ENCODE measurements around the gene POLR2I. TPM values are rescaled to one million over a fixed set of nuclear protein-coding genes. Genes with fewer than 3 reads are reported as not detected.
A peak's percentile ranks its signal among the peaks of the same experiment; 100 is the strongest.

Gene POLR2I
- total RNA-seq, 1 donor from 2014 or later = 85.8 TPM

DNA sequence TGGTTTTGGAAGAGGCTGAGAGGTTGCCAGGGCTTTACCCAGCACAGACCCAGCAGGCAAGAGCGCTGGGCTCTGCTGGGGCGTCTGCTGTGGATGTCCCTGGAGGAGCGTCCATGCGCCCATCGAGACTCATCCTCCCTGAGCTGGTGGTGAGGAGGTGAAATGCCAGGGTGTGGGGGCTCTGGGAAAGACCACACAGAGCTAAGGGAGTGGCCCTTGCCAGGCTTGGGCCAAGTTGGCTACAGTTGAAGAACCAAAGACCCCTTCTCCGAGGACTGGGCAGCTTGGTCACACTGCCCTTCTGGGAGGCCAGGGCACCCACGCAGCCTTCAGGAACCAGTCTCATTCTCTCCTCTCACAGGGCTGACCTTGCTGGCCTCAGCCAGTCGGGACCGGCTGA, 28.3 kb downstream of the POLR2I start:
- no peak for DNase-seq (ENCODE audit: low spot score, unreplicated experiment)
- H3K27me3 Mint-ChIP-seq = no peaks in the 10 kb centered on the region
- H3K4me3 Mint-ChIP-seq (ENCODE audit: low read depth) = no peak overlapping the region
- H3K9me3 Mint-ChIP-seq (ENCODE audit: low read depth) = no peaks in the 10 kb centered on the region
- no peaks in the 10 kb centered on the region for H3K4me1 Mint-ChIP-seq (ENCODE audit: low read depth)
- TF ChIP-seq, protein P1, sequence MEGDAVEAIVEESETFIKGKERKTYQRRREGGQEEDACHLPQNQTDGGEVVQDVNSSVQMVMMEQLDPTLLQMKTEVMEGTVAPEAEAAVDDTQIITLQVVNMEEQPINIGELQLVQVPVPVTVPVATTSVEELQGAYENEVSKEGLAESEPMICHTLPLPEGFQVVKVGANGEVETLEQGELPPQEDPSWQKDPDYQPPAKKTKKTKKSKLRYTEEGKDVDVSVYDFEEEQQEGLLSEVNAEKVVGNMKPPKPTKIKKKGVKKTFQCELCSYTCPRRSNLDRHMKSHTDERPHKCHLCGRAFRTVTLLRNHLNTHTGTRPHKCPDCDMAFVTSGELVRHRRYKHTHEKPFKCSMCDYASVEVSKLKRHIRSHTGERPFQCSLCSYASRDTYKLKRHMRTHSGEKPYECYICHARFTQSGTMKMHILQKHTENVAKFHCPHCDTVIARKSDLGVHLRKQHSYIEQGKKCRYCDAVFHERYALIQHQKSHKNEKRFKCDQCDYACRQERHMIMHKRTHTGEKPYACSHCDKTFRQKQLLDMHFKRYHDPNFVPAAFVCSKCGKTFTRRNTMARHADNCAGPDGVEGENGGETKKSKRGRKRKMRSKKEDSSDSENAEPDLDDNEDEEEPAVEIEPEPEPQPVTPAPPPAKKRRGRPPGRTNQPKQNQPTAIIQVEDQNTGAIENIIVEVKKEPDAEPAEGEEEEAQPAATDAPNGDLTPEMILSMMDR (IDR thresholded peaks at IDR 0.05; ENCODE audit: unreplicated experiment) = no peak
- H3K36me3 Mint-ChIP-seq (ENCODE audit: insufficient read depth) = peaks cover 4% of the 10 kb centered on the region
- H3K27ac Mint-ChIP-seq = no peak overlapping the region

DNA sequence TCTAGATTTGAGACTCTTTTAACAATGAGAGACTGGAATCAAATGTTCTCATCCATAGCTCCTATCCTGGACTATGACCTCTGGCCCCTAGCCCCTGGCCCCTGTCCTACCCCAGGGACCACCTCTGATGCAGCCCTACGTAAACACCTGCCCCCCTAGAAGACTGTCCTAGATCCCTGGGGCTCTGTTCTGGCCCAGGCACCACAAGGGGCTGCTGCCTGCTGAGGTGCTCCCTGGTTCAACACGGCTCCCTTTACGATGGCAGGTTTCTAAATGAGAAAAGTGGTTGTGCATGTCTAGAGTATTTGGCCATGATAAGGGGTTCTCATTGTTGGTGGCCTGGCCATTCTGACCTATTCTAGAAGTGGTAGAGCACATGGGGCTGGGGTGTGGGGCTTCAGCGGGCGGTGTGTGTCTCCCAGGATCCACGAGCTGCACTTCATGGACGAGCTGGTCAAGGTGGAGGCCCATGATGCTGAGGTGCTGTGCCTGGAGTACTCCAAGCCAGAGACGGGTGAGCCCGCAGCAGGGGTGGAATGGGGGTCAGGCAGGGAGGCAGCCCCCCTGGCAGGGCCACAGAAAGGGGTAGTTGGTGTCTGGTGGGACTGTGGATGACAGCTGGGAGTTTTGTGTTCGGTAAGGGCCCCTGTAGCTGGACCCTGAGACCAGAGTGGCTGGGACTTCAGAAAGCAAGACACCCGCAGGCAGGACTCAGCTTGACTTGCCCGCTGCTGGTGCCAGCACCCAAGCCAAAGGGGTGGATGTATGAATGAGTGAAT, 30.3 kb downstream of the POLR2I start:
- no peak for DNase-seq (ENCODE audit: low spot score, unreplicated experiment)
- Mint-ChIP-seq H3K4me1 (ENCODE audit: low read depth) (no peaks in the 10 kb centered on the region), H3K4me3 (ENCODE audit: low read depth) (no peak overlapping the region), H3K9me3 (ENCODE audit: low read depth) (no peaks in the 10 kb centered on the region), H3K36me3 (ENCODE audit: insufficient read depth) (peaks cover 4% of the 10 kb centered on the region), H3K27ac (no peak overlapping the region), H3K27me3 (no peaks in the 10 kb centered on the region)
- TF ChIP-seq, protein P1 (IDR thresholded peaks at IDR 0.05; ENCODE audit: unreplicated experiment) = no peak

DNA sequence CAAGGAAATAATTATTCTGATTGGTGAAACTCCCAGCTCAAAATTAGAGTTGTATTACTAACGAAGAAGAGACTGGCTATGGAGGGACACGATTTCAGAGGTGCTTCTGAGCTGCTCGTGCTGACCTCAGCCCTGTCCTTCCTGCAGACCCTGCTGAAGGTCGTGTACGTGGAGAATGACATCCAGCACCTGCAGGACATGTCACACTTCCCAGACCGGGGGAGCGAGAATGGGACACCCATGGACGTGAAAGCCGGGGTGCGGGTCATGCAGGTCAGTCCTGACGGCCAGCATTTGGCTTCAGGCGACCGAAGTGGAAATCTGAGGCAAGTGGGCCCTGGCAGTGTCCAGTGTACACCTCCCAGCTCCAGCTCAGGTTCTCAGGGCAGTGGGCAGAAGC, 31.8 kb downstream of the POLR2I start:
- H3K27ac Mint-ChIP-seq = no peak overlapping the region
- H3K4me3 Mint-ChIP-seq (ENCODE audit: low read depth) = no peak overlapping the region
- DNase-seq (ENCODE audit: low spot score, unreplicated experiment) = no peak
- peaks cover 4% of the 10 kb centered on the region for H3K36me3 Mint-ChIP-seq (ENCODE audit: insufficient read depth)
- H3K9me3 Mint-ChIP-seq (ENCODE audit: low read depth) = no peaks in the 10 kb centered on the region
- H3K27me3 Mint-ChIP-seq = no peaks in the 10 kb centered on the region
- H3K4me1 Mint-ChIP-seq (ENCODE audit: low read depth) = no peaks in the 10 kb centered on the region
- TF ChIP-seq, protein P1 (IDR thresholded peaks at IDR 0.05; ENCODE audit: unreplicated experiment) = no peak

DNA sequence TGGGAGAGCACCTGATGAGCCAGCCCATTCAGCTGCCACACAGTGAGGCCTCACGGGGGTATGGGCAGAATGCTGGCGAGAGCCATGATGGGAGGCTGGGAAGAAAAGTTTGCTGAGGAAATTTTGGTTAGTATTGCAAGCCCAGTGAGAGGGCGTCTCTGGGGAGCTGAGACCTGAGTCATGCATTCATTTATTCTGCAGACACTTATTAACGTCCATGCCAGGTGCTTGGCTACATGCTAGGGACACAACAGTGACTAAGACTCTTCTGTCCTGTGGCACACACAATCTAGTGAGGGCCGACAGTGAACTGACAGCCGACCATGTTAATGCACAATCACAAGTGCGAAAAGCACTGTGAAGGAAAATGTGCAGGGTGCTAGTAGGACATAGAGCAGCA, 32.8 kb downstream of the POLR2I start:
- Mint-ChIP-seq H3K27me3 (no peaks in the 10 kb centered on the region), H3K36me3 (ENCODE audit: insufficient read depth) (peaks cover 4% of the 10 kb centered on the region), H3K4me1 (ENCODE audit: low read depth) (no peaks in the 10 kb centered on the region), H3K4me3 (ENCODE audit: low read depth) (no peak overlapping the region), H3K9me3 (ENCODE audit: low read depth) (no peaks in the 10 kb centered on the region), H3K27ac (no peak overlapping the region)
- no peak for DNase-seq (ENCODE audit: low spot score, unreplicated experiment)
- TF ChIP-seq, protein P1 (IDR thresholded peaks at IDR 0.05; ENCODE audit: unreplicated experiment) = no peak

DNA sequence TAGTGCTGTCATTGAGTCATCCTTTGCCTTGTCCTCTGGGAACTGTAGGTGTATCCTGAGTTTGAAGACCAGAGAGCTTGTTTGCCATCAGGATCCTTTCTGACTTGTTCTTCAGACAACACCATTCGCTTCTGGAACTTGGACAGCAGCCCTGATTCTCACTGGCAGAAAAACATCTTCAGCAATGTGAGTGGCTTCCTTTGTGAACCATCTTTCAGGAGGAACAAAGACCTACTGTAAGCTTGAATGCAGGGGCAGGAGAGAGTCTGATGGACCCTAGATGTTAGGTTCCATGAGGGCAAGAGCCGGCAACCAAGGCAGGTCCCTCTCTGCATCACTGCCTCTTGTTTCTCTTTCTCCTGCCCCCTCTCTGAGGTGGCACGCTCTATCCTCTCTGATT, 33.3 kb downstream of the POLR2I start:
- no peak for DNase-seq (ENCODE audit: low spot score, unreplicated experiment)
- TF ChIP-seq, protein P1 (IDR thresholded peaks at IDR 0.05; ENCODE audit: unreplicated experiment) = no peak
- H3K27me3 Mint-ChIP-seq = no peaks in the 10 kb centered on the region
- H3K9me3 Mint-ChIP-seq (ENCODE audit: low read depth) = no peaks in the 10 kb centered on the region
- H3K4me3 Mint-ChIP-seq (ENCODE audit: low read depth) = no peak overlapping the region
- H3K36me3 Mint-ChIP-seq (ENCODE audit: insufficient read depth) = peaks cover 4% of the 10 kb centered on the region
- H3K27ac Mint-ChIP-seq = peak overlapping the region; percentile 56
- no peaks in the 10 kb centered on the region for H3K4me1 Mint-ChIP-seq (ENCODE audit: low read depth)
